ENCODE measurements around the gene SYT14.

Gene SYT14

GRCh38 chr1:209989525-209989924 is 51.5 kb downstream of the SYT14 start:
- peak; percentile 6 for DNase-seq (ENCODE audit: low spot score)
- TF ChIP-seq CTCF (IDR thresholded peaks at IDR 0.05; ENCODE audit: extremely low read depth, insufficient read depth, missing control alignments), result no peak
- in situ Hi-C loops (cut with MboI; ENCODE audit: low pct_unique_long_range_greater_than_20kb, low sequenced_read_pairs, unreplicated experiment), result loop anchor here (25.0 kb wide), 1 partner anchor 127 kb away; no protein-coding TSS in a partner anchor

- in situ Hi-C loops (cut with MboI; ENCODE audit: low pct_unique_long_range_greater_than_20kb, low sequenced_read_pairs, unreplicated experiment), result loop anchor here (25.0 kb wide), 1 partner anchor 131 kb away; no protein-coding TSS in a partner anchor
- no peak for TF ChIP-seq CTCF (IDR thresholded peaks at IDR 0.05; ENCODE audit: extremely low read depth, insufficient read depth, missing control alignments)
- DNase-seq (ENCODE audit: low spot score), result no peak
Measured at GRCh38 chr1:209993061-209993830, 55.2 kb downstream of the SYT14 start.

GRCh38 chr1:209996348-209996747 is 58.3 kb downstream of the SYT14 start:
- TF ChIP-seq CTCF (IDR thresholded peaks at IDR 0.05; ENCODE audit: extremely low read depth, insufficient read depth, missing control alignments), result no peak
- no peak for DNase-seq (ENCODE audit: low spot score)
- in situ Hi-C loops (cut with MboI; ENCODE audit: low pct_unique_long_range_greater_than_20kb, low sequenced_read_pairs, unreplicated experiment), result loop anchor here (25.0 kb wide), 1 partner anchor 134 kb away; no protein-coding TSS in a partner anchor

GRCh38 chr1:209999005-209999404 is 61.0 kb downstream of the SYT14 start:
- no peak for DNase-seq (ENCODE audit: low spot score)
- in situ Hi-C loops (cut with MboI; ENCODE audit: low pct_unique_long_range_greater_than_20kb, low sequenced_read_pairs, unreplicated experiment), result loop anchor here (25.0 kb wide), 1 partner anchor 137 kb away; no protein-coding TSS in a partner anchor

DNA sequence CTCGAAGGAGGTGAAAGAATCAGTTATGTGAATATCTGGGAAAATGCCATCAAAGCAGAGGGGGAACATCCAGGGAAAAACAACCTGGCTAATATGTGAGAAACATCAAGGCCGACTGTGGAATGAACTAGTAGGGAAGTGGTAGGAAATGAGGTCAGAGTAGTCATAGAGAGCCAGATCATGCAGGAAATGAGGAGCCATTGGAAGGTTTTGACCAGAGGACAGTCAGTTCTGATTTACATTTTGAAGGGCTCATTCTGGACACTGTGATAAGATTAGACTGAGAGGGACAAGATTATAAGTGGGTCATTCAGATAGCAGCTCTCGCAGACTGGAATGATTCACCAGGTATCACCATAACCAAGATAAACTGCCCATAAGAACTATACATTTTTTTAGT is 63.7 kb downstream of the SYT14 start:
- TF ChIP-seq CTCF (IDR thresholded peaks at IDR 0.05; ENCODE audit: extremely low read depth, insufficient read depth, missing control alignments), result no peak
- DNase-seq (ENCODE audit: low spot score), result no peak
- in situ Hi-C loops (cut with MboI; ENCODE audit: low pct_unique_long_range_greater_than_20kb, low sequenced_read_pairs, unreplicated experiment), result no loop called here

More at GRCh38 chr1:209999005-209999404, 61.0 kb downstream of the SYT14 start:
- no peak for TF ChIP-seq CTCF (IDR thresholded peaks at IDR 0.05; ENCODE audit: extremely low read depth, insufficient read depth, missing control alignments)

GRCh38 chr1:210003501-210003900 is 65.5 kb downstream of the SYT14 start:
- in situ Hi-C loops (cut with MboI; ENCODE audit: low pct_unique_long_range_greater_than_20kb, low sequenced_read_pairs, unreplicated experiment), result no loop called here
- no peak for TF ChIP-seq CTCF (IDR thresholded peaks at IDR 0.05; ENCODE audit: extremely low read depth, insufficient read depth, missing control alignments)
- DNase-seq (ENCODE audit: low spot score), result no peak
